ENCODE measurements around the gene GRAP2.

DNA sequence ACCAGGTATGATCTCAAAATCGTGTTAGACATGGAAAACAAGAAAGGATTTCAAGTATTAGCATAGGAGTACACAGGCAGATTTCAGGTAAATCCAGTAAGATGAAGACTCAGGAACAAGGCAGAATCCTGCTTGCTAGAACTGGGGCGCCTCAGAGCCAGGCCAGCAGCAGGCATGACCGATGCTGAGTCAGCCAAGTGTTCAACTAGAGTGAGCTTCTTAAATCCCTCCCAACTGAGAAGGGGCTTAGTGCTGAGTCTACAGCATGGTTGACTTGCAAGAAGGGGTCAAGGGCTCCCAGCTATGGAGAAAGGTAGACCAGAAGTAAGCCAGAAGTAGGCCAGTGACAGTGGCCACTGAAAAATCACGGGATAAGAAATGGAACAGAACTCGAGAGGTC, 12.4 kb downstream of the GRAP2 start:
- TF ChIP-seq CTCF (conservative IDR thresholded peaks at IDR 0.05; ENCODE audit: low read depth, low read length) (no peak), RAD21 (IDR thresholded peaks at IDR 0.05; ENCODE audit: low read length) (no peak), POLR2A (IDR thresholded peaks at IDR 0.05; ENCODE audit: low read depth, low read length) (no peak), USF2 (IDR thresholded peaks at IDR 0.05; ENCODE audit: low read depth, low read length) (no peak), RFX5 (IDR thresholded peaks at IDR 0.05; ENCODE audit: low read depth, low read length) (no peak), MAZ (IDR thresholded peaks at IDR 0.05; ENCODE audit: borderline replicate concordance, low read depth, low read length) (no peak), RCOR1 (IDR thresholded peaks at IDR 0.05; ENCODE audit: insufficient replicate concordance, low read length) (no peak)
